Measurements from ENCODE around the gene HS1BP3. TPM values are rescaled to one million over a fixed set of nuclear protein-coding genes. Genes with fewer than 3 reads are reported as not detected.

The HS1BP3 gene
- total and polyA plus RNA-seq, 2 of the 13 experiments (the other 11 are each of a cell fraction or from before 2014, with no cell fraction given), result 15.2 to 22.0 TPM

GRCh38 chr2:20592106-20593071 is 58.5 kb downstream of the HS1BP3 start (continued):
- TF ChIP-seq, protein P1, sequence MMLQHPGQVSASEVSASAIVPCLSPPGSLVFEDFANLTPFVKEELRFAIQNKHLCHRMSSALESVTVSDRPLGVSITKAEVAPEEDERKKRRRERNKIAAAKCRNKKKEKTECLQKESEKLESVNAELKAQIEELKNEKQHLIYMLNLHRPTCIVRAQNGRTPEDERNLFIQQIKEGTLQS (CRISPR knock-in tag; IDR thresholded peaks at IDR 0.05), result 0 out of 2 replicates have a peak, but pooled peaks have one; percentile 41
- TF ChIP-seq IRF2 (CRISPR knock-in tag; IDR thresholded peaks at IDR 0.05) (peak; percentile 16; the same call in 1 of the 2 replicates), ZNF276 (CRISPR knock-in tag; IDR thresholded peaks at IDR 0.05; ENCODE audit: low read depth) (no peak), JARID2 (CRISPR knock-in tag; IDR thresholded peaks at IDR 0.05; ENCODE audit: insufficient replicate concordance) (peak; percentile 50), SALL1 (CRISPR knock-in tag; IDR thresholded peaks at IDR 0.05) (no peak), ZNF549 (CRISPR knock-in tag; IDR thresholded peaks at IDR 0.05) (no peak), YEATS4 (CRISPR knock-in tag; IDR thresholded peaks at IDR 0.05; ENCODE audit: borderline replicate concordance) (peak; percentile 45; the same call in 1 of the 2 replicates), STAG1 (CRISPR knock-in tag; IDR thresholded peaks at IDR 0.05) (peak; percentile 59), ZNF543 (CRISPR knock-in tag; IDR thresholded peaks at IDR 0.05) (no peak), SMARCE1 (IDR thresholded peaks at IDR 0.05; ENCODE audit: borderline replicate concordance) (no peak), KAT7 (CRISPR knock-in tag; IDR thresholded peaks at IDR 0.05; ENCODE audit: borderline replicate concordance) (peak; percentile 42), ZNF207 (IDR thresholded peaks at IDR 0.05; ENCODE audit: borderline replicate concordance) (no peak), MEIS2 (CRISPR knock-in tag; IDR thresholded peaks at IDR 0.05) (peak; percentile 33; the same call in 1 of the 2 replicates), HOXA3 (CRISPR knock-in tag; IDR thresholded peaks at IDR 0.05) (peak; percentile 45; the same call in 1 of the 2 replicates)
- TF ChIP-seq, protein P2, sequence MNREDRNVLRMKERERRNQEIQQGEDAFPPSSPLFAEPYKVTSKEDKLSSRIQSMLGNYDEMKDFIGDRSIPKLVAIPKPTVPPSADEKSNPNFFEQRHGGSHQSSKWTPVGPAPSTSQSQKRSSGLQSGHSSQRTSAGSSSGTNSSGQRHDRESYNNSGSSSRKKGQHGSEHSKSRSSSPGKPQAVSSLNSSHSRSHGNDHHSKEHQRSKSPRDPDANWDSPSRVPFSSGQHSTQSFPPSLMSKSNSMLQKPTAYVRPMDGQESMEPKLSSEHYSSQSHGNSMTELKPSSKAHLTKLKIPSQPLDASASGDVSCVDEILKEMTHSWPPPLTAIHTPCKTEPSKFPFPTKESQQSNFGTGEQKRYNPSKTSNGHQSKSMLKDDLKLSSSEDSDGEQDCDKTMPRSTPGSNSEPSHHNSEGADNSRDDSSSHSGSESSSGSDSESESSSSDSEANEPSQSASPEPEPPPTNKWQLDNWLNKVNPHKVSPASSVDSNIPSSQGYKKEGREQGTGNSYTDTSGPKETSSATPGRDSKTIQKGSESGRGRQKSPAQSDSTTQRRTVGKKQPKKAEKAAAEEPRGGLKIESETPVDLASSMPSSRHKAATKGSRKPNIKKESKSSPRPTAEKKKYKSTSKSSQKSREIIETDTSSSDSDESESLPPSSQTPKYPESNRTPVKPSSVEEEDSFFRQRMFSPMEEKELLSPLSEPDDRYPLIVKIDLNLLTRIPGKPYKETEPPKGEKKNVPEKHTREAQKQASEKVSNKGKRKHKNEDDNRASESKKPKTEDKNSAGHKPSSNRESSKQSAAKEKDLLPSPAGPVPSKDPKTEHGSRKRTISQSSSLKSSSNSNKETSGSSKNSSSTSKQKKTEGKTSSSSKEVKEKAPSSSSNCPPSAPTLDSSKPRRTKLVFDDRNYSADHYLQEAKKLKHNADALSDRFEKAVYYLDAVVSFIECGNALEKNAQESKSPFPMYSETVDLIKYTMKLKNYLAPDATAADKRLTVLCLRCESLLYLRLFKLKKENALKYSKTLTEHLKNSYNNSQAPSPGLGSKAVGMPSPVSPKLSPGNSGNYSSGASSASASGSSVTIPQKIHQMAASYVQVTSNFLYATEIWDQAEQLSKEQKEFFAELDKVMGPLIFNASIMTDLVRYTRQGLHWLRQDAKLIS (CRISPR knock-in tag; IDR thresholded peaks at IDR 0.05), result peak; percentile 90
- TF ChIP-seq, protein P3, sequence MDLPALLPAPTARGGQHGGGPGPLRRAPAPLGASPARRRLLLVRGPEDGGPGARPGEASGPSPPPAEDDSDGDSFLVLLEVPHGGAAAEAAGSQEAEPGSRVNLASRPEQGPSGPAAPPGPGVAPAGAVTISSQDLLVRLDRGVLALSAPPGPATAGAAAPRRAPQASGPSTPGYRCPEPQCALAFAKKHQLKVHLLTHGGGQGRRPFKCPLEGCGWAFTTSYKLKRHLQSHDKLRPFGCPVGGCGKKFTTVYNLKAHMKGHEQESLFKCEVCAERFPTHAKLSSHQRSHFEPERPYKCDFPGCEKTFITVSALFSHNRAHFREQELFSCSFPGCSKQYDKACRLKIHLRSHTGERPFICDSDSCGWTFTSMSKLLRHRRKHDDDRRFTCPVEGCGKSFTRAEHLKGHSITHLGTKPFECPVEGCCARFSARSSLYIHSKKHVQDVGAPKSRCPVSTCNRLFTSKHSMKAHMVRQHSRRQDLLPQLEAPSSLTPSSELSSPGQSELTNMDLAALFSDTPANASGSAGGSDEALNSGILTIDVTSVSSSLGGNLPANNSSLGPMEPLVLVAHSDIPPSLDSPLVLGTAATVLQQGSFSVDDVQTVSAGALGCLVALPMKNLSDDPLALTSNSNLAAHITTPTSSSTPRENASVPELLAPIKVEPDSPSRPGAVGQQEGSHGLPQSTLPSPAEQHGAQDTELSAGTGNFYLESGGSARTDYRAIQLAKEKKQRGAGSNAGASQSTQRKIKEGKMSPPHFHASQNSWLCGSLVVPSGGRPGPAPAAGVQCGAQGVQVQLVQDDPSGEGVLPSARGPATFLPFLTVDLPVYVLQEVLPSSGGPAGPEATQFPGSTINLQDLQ (CRISPR knock-in tag; IDR thresholded peaks at IDR 0.05), result no peak; the same call in 1 of the 2 replicates
- TF ChIP-seq, protein P4, sequence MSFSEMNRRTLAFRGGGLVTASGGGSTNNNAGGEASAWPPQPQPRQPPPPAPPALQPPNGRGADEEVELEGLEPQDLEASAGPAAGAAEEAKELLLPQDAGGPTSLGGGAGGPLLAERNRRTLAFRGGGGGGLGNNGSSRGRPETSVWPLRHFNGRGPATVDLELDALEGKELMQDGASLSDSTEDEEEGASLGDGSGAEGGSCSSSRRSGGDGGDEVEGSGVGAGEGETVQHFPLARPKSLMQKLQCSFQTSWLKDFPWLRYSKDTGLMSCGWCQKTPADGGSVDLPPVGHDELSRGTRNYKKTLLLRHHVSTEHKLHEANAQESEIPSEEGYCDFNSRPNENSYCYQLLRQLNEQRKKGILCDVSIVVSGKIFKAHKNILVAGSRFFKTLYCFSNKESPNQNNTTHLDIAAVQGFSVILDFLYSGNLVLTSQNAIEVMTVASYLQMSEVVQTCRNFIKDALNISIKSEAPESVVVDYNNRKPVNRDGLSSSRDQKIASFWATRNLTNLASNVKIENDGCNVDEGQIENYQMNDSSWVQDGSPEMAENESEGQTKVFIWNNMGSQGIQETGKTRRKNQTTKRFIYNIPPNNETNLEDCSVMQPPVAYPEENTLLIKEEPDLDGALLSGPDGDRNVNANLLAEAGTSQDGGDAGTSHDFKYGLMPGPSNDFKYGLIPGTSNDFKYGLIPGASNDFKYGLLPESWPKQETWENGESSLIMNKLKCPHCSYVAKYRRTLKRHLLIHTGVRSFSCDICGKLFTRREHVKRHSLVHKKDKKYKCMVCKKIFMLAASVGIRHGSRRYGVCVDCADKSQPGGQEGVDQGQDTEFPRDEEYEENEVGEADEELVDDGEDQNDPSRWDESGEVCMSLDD (CRISPR knock-in tag; IDR thresholded peaks at IDR 0.05; ENCODE audit: borderline replicate concordance), result no peak

Data from HepG2 (cell line).